Sigmoid colon (tissue), 4 donors: ENCODE data around the gene WDFY4.

ENCODE experiments used
- POLR2A ChIP-seq, 2 donors: fragments of 450-650 bp; IDR thresholded peaks; one replicate each; pipeline ENCODE4 v1.6.1; 2016; ENCODE audit warnings: antibody characterized with exemption in 2 of 2, mild to moderate bottlenecking in 2 of 2, moderate library complexity in 2 of 2
- POLR2AphosphoS5 ChIP-seq, 4 donors: sonication (generic); formaldehyde crosslinking; IDR thresholded peaks; one replicate each; pipeline ENCODE4 v1.6.1; 2017; ENCODE audit warnings: antibody characterized with exemption in 4 of 4
- TF ChIP-seq, protein P1 (sequence below), 4 experiments: fragments of 450-650 bp in 3 of 4; fragments of 200-600 bp in 1 of 4; IDR thresholded peaks; one replicate each; pipeline ENCODE4 v1.5.1; 2016 to 2019; ENCODE audit warnings: antibody characterized with exemption in 4 of 4, mild to moderate bottlenecking in 3 of 4, moderate library complexity in 2 of 4

GRCh38 chr10:48905311-48905710 lies 220.6 kb downstream of the WDFY4 start:
- TF ChIP-seq, protein P1, sequence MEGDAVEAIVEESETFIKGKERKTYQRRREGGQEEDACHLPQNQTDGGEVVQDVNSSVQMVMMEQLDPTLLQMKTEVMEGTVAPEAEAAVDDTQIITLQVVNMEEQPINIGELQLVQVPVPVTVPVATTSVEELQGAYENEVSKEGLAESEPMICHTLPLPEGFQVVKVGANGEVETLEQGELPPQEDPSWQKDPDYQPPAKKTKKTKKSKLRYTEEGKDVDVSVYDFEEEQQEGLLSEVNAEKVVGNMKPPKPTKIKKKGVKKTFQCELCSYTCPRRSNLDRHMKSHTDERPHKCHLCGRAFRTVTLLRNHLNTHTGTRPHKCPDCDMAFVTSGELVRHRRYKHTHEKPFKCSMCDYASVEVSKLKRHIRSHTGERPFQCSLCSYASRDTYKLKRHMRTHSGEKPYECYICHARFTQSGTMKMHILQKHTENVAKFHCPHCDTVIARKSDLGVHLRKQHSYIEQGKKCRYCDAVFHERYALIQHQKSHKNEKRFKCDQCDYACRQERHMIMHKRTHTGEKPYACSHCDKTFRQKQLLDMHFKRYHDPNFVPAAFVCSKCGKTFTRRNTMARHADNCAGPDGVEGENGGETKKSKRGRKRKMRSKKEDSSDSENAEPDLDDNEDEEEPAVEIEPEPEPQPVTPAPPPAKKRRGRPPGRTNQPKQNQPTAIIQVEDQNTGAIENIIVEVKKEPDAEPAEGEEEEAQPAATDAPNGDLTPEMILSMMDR (IDR thresholded peaks at IDR 0.05) = no peak
- no peak for TF ChIP-seq POLR2A (IDR thresholded peaks at IDR 0.05)
- TF ChIP-seq POLR2AphosphoS5 (IDR thresholded peaks at IDR 0.05) = no peak
